ENCODE results near the gene KRTAP12-2.
"Not testable (repeated sequence)": the region's sequence is repeated elsewhere in the genome, so short reads cannot be mapped to it uniquely, and the experiment has no call there.

Gene KRTAP12-2

DNA sequence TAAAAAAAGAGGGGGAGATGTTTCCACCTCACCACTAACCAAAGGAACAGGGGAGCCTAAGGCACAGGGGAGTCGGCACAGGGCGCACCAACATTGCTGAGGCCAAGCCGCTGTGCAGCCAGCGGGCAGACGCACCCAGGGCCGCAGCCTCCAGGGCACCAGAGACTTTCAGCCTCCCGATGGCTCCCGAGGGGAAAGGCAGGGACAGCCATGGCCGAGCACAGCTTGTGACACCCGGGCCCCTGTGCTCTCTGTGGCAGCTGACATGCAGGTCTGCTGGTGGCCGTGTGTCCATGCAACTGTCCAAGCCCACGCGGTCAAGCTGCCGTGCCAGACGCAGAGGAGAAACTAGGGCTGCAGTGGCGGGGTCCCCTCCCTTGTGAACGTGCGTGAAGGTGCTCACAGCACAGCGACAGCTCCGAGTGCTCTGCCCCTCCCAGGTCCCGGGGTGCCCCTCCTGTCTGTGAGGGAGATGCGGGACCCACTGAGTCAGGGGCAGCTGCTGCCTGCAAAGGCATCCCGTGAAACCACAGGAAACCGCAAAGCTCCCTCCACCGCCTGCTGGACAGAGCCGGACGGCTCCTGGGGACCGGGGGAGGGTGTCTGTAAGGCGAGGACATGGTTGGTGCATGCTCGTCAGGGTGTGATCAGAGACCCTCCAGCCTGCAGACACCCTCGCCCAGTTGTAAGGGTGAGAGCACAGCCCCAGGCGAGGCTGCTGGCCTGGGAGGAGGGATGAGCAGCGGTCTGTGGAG is 18.0 kb downstream of the KRTAP12-2 start:
- no peak for DNase-seq

DNA sequence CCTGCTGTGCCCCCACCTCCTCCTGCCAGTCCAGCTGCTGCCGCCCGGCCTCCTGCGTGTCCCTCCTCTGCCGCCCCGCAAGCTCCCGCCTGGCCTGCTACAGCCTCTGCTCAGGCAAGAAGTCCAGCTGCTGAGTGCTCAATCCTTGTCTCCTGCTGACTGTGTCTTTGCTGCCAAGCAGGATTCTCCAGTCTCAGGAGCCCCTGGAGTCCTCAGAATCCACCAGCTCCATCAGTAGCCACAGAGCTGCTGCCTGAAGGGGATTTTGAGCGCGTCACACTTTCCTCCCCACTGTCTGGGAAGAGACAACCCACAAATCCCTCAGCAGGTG is 19.5 kb downstream of the KRTAP12-2 start:
- DNase-seq = no peak

DNA sequence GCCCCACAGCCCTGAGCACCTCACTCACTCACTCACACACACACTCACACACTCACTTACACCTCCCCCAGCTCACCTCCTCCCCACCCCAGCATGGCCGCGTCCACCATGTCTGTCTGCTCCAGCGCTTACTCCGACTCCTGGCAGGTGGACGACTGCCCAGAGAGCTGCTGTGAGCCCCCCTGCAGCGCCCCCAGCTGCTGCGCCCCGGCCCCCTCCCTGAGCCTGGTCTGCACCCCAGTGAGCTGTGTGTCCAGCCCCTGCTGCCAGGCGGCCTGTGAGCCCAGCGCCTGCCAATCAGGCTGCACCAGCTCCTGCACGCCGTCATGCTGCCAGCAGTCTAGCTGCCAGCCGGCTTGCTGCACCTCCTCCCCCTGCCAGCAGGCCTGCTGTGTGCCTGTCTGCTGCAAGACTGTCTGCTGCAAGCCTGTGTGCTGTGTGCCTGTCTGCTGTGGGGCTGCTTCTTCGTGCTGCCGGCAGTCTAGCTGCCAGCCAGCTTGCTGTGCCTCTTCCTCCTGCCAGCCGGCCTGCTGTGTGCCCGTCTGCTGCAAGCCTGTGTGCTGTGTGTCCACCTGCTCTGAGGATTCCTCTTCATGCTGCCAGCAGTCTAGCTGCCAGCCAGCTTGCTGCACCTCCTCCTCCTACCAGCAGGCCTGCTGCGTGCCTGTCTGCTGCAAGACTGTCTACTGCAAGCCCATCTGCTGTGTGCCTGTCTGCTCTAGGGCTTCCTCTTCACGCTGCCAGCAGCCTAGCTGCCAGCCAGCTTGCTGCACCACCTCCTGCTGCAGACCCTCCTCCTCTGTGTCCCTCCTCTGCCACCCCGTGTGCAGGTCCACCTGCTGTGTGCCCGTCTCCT is 20.1 kb downstream of the KRTAP12-2 start, which contains the start of gene KRTAP10-11:
TSS of gene KRTAP10-11 (plus strand) at position 49 of the 856 bp plus-strand sequence. CDS start at position 94, 45 bp downstream.
- DNase-seq = not testable (repeated sequence)

DNA sequence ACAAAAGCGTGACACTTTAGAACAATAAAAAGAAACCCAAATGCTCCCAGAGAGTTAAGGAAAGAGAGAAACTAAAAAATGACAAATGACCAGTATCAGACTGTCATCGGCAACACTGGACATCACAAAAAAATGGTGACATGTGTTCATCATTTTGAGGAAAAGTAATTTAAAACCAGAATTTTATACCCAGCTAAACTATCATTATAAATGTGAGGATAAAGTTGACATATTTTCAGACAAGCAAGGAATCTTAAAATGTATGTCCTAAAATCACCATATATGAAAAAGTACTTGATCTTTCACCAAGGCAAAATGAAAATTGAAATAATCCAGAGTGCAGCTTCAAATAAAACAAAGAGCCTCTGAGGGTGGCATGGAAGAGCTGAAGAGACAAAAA is 21.8 kb downstream of the KRTAP12-2 start:
- no peak for DNase-seq

DNA sequence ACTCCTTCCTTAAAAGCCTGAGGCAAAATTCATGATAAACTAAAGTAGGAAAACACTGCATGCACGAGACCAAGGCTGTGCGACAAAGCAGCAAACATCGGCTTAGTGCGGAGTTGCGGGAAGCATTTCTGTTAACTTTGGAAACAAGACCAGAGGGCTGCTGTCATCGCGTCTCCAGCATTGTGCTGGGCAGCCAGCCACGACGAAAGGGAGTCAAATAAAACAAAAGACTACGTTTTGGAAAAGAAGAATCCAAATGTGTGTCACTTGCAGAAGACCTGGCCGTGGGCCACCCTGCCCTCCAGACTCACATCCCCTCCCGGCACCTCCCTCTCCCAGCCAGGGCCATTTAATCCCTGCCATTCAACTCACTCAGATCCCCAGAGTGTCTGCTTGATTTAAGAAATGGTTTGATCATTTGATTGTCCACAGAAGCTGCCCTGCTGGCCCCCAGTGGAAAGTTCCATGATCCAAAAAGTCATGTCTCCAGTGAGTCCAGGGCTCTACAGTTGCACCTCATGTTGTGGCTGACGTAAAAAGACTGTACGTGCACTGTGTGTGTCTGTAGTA is 22.9 kb downstream of the KRTAP12-2 start:
- DNase-seq = no peak

DNA sequence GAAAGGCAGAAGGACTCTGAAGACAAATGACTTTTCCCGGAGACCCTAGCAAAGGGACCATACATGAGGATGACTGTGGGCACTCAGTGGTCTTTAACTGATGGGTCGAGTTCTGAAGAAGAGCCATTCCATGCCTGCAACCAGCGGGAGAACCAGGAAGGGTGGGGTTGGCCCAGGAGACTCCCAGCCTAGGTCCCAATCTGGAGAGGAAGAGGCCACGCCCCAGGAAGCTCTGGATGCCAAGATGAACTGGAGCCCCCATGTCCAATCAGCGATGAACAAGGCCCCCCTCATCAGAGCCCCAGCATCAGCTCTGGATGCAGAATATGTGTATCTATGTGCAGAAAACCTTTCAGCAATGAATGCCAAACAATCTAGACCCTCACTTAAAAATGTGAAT is 26.0 kb downstream of the KRTAP12-2 start:
- DNase-seq = no peak

DNA sequence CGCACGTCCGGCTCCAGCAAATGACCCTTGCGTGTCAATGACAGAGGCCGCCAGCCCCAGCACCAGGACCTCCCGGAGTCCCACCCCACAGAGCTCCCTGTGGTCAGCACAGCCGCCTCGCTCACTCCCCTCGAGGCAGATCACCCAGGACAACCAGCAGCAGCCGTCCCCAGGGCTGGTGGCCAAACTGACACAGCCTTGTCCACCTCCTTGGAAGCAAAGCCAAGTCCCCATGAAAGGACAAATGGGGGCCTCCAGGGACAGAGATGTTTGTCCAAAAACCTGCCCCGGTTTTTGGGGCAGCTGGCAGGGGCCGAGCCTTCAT is 27.4 kb downstream of the KRTAP12-2 start:
- no peak for DNase-seq

DNA sequence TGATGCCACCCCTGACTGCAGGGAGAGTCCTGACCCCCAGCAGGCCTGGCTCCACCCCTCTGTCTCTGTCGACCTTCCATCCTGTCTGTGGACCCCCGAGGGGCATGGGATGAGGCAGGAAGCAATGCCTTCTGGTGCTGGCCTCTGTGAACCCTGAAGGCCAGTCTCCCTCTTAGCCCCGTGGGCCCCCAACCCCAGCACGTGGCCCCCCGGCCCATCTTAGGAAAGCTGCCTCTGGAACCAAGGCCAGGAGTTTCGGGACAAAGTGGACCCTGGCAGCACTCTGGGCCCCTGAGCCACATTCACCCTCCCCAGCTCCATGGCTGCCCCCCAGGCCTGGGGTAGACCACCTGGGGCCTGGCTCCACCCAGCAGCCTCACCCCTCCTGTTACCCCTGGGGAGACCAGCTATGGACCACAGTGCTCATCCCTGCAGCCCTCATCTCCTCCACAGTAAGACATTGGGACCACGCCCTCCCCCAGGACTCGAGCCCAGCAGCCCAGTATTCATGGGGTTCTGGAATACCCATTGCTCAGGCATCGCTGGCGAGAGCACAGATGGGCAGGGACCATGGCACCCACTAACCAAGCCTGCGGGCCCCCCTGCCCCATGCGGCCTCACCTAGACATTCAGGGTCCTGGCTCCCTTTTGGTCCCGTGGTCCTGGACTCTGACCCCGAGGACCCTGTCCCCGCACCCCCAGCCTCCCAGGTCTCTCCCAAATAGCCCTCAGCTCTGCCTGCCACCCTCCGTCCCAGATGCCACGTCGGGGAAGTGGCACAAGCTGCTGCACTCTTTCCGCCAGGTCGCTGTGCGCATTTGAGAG is 28.0 kb downstream of the KRTAP12-2 start:
- not testable (repeated sequence) for DNase-seq

DNA sequence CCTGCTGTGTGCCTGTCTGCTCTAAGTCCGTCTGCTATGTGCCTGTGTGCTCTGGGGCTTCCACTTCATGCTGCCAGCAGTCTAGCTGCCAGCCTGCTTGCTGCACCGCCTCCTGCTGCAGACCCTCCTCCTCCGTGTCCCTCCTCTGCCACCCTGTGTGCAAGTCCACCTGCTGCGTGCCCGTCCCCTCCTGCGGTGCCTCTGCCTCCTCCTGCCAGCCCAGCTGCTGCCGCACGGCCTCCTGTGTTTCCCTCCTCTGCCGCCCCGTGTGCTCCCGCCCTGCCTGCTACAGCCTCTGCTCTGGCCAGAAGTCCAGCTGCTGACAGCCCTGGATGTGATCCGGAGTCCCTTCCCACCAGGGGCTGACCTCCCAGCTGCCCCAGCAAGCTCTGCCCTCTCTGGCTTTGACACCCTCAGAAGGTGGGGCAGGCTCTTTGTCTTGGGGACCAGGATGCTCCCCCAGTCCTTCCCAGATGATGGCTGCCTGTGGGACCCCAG is 28.8 kb downstream of the KRTAP12-2 start:
- not testable (repeated sequence) for DNase-seq

DNA sequence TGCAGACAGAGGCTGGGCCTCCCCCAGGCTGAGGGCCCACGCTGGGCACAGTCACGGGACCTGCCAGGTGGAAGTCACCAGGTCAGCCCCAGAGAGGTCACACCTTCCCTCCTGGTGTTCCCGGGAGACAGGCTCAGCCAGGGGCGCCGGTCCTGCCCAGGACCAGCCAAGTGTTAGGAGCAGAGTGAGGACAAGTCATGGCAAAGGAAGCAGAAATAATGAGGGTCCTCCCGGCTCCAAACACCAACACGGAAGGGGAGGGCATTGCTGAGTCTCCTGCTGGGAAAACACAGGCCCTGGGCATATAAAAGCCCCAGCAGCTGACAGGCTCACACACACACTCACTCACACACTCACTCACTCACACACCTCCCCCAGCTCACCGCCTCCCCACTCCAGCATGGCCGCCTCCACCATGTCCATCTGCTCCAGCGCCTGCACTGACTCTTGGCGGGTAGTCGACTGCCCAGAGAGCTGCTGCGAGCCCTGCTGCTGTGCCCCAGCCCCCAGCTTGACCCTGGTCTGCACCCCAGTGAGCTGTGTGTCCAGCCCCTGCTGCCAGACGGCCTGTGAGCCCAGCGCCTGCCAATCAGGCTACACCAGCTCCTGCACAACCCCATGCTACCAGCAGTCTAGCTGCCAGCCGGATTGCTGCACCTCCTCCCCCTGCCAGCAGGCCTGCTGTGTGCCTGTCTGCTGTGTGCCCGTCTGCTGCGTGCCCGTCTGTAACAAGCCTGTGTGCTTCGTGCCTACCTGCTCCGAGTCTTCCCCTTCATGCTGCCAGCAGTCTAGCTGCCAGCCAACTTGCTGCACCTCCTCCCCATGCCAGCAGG is 29.5 kb downstream of the KRTAP12-2 start, which contains the start of gene KRTAP10-10:
TSS of gene KRTAP10-10 (plus strand) at position 339 of the 833 bp plus-strand sequence. CDS start at position 401, 62 bp downstream.
- DNase-seq = no peak

DNA sequence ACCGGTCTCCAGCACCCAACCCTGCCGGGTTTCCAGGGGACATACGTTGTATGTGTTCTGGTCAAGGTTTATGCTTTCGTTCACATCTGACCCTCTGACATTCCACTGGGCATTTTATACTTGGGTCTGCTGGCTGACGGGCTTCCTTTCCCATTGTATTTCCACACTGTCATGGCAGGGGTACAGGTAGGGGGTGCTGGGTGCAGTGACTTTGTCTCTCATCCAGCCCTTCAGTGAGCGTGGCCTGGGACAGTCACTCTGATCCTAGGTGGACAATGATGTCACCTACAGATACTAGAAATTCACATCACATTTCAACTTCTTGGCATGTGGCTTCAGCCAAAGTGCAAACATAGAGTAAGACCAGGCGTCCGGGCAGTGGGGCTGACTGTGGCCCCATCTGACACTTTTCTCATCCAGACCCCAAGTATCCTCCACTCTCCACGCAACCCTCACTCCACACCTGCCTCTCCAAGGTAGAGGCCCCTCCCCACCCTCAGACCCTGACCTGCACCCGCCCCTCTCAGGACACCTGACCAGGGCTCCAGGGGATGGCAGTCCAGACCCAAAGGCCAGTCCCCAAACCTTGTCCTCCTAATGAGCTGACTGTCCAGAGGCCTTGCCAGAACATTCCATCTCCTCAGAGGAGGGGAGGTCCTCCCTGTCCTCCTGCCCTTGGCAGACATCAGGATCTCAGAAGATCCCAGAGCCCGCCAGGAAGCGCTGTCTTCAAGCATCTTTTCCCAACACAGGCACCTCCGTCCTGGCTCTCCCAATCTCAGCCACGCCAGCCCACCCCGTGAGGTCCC is 30.3 kb downstream of the KRTAP12-2 start:
- DNase-seq = no peak

DNA sequence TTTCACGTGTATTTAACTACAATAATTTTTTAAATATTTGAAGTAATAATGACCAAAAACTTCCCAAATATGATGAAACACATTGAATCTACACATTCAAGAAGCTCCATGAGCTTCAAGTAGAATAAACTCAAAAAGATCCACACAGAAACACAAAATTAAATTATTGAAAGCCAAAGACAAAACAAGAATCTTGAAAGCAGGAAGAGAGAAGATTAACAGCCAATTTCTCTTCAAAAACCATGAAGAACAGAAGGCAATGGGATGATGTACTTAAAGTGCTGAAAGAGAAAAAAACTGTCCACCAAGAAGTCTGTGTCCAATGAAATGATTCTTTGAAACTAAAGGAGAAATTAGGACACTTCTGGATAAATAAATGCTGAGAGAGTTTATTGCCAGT is 34.7 kb downstream of the KRTAP12-2 start:
- DNase-seq = no peak

DNA sequence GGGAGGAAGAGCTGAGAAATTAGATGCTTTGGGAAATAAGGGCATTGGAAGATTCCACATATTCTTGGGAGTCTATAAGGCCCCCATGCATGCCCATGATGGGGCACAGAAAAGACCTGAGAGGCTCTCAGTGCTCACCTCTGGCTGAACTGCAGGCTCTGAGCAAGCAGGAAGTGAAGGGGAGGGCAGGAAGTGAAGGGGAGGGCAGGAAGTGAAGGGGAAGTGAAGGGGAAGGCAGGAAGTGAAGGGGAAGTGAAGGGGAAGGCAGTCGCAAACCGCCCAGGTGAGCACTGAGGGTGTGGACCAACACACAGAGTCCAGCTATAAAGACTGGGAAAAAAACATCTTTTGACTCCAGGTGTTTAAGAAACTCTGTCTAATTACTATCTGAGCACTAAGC is 36.3 kb downstream of the KRTAP12-2 start:
- peak; percentile 16 for DNase-seq

DNA sequence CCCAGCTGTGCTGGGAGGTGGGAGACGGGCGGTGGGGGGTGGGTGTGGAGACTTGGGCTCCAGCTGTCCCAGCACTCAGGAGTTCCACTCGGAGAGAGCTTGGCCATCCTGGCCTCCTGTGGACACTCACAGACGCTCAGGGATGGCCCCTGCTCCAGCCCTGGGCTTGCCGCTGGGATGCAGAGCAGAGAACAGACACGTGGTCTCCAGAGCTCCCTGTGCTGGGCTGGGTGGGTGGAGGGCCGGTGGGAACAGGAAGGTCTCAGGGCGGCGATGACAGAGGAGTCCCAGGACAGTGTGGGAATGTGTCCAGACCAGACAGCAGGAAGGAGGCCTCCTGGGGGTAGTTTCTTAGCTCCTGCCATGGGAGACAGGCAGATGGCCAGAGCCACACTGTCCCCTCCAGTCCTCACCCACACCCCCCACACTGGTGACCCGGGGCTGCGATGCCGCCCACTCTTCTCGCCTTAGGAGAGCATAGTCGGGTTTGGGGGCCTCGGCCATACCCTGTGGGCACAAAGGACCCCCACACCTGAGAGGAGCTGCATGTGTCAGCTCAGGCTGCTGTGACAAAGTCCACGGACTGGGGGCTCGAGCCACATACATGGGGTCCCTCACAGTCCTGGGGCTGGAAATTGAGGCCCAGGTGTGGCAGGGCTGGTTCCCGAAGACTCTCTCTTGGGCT is 37.9 kb downstream of the KRTAP12-2 start:
- no peak for DNase-seq

DNA sequence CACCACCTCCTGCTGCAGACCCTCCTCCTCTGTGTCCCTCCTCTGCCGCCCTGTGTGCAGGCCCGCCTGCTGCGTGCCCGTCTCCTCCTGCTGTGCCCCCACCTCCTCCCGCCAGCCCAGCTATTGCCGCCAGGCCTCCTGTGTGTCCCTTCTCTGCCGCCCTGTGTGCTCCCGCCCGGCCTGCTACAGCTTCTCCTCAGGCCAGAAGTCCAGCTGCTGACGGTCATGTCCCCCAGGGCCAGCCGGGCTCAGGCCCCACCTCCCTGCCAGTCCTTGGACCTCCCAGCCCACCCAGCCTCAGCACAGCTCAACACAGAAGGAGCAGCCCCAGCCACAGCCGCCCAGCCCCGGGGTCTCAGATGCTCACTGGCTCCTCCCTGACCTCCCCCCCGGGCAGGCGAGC is 38.9 kb downstream of the KRTAP12-2 start:
- not testable (repeated sequence) for DNase-seq

DNA sequence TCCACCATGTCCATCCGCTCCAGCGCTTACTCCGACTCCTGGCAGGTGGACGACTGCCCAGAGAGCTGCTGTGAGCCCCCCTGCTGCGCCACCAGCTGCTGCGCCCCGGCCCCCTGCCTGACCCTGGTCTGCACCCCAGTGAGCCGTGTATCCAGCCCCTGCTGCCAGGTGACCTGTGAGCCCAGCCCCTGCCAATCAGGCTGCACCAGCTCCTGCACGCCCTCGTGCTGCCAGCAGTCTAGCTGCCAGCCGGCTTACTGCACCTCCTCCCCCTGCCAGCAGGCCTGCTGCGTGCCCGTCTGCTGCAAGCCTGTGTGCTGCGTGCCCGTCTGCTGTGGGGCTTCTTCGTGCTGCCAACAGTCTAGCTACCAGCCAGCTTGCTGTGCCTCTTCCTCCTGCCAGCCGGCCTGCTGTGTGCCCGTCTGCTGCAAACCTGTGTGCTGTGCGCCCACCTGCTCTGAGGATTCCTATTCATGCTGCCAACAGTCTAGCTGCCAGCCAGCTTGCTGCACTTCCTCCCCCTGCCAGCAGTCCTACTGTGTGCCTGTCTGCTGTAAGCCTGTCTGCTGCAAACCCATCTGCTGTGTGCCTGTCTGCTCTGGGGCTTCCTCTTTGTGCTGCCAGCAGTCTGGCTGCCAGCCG is 39.4 kb downstream of the KRTAP12-2 start:
- not testable (repeated sequence) for DNase-seq

DNA sequence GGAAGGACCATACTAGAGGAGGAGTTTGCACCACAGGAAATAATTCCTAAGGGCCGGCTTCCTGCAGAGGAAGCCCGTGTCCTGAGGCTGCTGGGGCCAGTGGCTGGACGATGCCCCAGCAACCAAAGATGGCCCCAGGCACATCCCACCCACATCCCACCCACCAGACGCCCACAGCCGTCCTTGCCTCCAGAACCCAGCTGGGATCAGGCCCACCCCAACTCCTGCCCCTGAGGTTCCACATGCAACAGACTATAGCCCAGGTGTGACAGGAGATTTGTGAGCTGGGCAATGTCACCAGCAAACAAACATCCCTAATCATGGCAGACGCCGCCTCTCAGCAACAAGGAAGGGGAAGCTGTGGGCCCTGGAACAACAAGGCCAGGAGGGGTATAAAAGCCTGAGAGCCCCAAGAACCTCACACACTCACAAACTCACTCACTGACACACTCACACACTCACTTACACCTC is 40.0 kb downstream of the KRTAP12-2 start, which contains the start of gene KRTAP10-9:
TSS of gene KRTAP10-9 (plus strand) at position 421 of the 471 bp plus-strand sequence. CDS start 79 bp downstream, outside the sequence.
- DNase-seq = no peak

DNA sequence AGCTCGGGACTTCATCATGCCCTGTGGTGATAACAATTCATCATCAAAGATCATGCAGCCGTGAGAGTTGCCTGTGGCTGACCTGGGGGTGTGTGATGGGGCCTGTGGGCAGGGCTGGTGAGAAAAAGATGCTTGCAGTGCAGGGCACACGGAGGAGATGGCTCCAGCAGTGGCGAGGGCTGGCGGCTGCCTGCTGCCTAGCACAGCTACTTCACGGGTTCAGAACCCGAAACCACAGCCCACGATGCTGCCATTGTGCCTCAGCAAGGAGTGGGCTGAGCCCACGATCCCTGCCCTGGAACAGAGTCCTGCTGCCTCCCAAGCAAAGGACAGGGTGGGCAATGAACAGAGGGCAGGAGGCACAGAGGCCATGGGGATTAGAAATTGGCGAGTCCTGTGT is 40.5 kb downstream of the KRTAP12-2 start:
- DNase-seq = no peak

DNA sequence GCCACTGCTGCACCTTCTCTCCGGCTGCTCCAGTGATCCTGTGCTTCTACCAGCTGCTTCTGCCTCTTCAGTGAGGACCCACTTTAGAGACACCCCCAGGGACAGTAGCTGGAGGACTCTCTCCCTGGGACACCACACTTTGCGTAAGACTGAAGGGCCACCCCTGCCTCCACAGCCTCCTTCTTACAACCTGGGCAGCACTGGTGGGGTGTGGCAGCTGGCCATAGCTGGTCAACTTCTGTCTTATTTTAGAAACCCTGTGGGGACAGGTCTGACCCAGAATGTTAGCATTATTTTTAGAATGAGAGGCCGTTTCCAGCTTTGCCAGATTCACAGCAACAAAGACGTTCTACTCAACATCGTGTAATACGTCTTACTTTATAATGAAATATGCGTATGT is 41.0 kb downstream of the KRTAP12-2 start:
- DNase-seq = no peak
